GM19239 (cell line): Measurements from ENCODE around the gene LRRC71.

ENCODE experiments used
- DNase-seq: peaks from one replicate; pipeline ENCODE4 v3.0.0; 2011; ENCODE audit warnings: low spot score; ENCODE audit not compliant: insufficient read length
- FAIRE-seq: peaks from 2 replicates; lab custom pipeline; 2011; peaks lifted over from hg19 to GRCh38; lab: Jason Lieb, UNC

Gene LRRC71

GRCh38 chr1:156903328-156904091 lies 16.9 kb upstream of the LRRC71 start:
- DNase-seq (no peak), FAIRE-seq (no peak)

- DNase-seq: no peak
Observed at GRCh38 chr1:156904187-156904959, 16.1 kb upstream of the LRRC71 start.

GRCh38 chr1:156905176-156905575 lies 15.3 kb upstream of the LRRC71 start:
- FAIRE-seq (no peak), DNase-seq (no peak)

More at GRCh38 chr1:156904187-156904959, 16.1 kb upstream of the LRRC71 start:
- no peak for FAIRE-seq

- DNase-seq (no peak), FAIRE-seq (no peak)
Observed at GRCh38 chr1:156905651-156906050, 14.8 kb upstream of the LRRC71 start.

GRCh38 chr1:156906206-156906906 lies 14.1 kb upstream of the LRRC71 start:
- FAIRE-seq: no peak

GRCh38 chr1:156908541-156908940 lies 11.9 kb upstream of the LRRC71 start:
- no peak for DNase-seq
- no peak for FAIRE-seq

More at GRCh38 chr1:156906206-156906906, 14.1 kb upstream of the LRRC71 start:
- DNase-seq: no peak

GRCh38 chr1:156908955-156909354 lies 11.5 kb upstream of the LRRC71 start:
- no peak for FAIRE-seq
- DNase-seq: no peak

GRCh38 chr1:156909671-156910070 lies 10.8 kb upstream of the LRRC71 start:
- DNase-seq: no peak
- FAIRE-seq: no peak

GRCh38 chr1:156910309-156910782 lies 10.1 kb upstream of the LRRC71 start:
- no peak for FAIRE-seq
- peak; percentile 72 for DNase-seq

- DNase-seq: no peak
- FAIRE-seq: no peak
Observed at GRCh38 chr1:156911577-156912298, 8.7 kb upstream of the LRRC71 start.

- DNase-seq: no peak
- no peak for FAIRE-seq
Observed at GRCh38 chr1:156912310-156912709, 8.1 kb upstream of the LRRC71 start.

- DNase-seq: no peak
Observed at GRCh38 chr1:156912861-156913808, 7.3 kb upstream of the LRRC71 start.

GRCh38 chr1:156913809-156914387 lies 6.5 kb upstream of the LRRC71 start:
- FAIRE-seq (no peak), DNase-seq (no peak)

More at GRCh38 chr1:156912861-156913808, 7.3 kb upstream of the LRRC71 start:
- FAIRE-seq: no peak

- FAIRE-seq: no peak
Observed at GRCh38 chr1:156914440-156914856, 6.0 kb upstream of the LRRC71 start.

GRCh38 chr1:156921053-156921529 lies 659 bp downstream of the LRRC71 start:
- FAIRE-seq (no peak), DNase-seq (no peak)

More at GRCh38 chr1:156914440-156914856, 6.0 kb upstream of the LRRC71 start:
- no peak for DNase-seq

- DNase-seq (no peak), FAIRE-seq (no peak)
Observed at GRCh38 chr1:156922986-156923669, 2.7 kb downstream of the LRRC71 start.

GRCh38 chr1:156923670-156924477 lies 3.4 kb downstream of the LRRC71 start:
- no peak for DNase-seq
- FAIRE-seq: no peak
